ENCODE measurements around the gene SGIP1. TPM values are rescaled to one million over a fixed set of nuclear protein-coding genes. Genes with fewer than 3 reads are reported as not detected.

SGIP1 gene
- total RNA-seq, 1 donor from 2014 or later = 16.0 TPM

- TF ChIP-seq CTCF (IDR thresholded peaks at IDR 0.05; ENCODE audit: unreplicated experiment) = no peak
- peaks cover 13% of the 10 kb centered on the region for H3K4me1 Mint-ChIP-seq (ENCODE audit: low read depth)
- DNase-seq (ENCODE audit: low spot score, unreplicated experiment) = no peak
- H3K9me3 Mint-ChIP-seq (ENCODE audit: low read depth) = peaks cover 3% of the 10 kb centered on the region
- peak overlapping the region; percentile 29 for H3K27ac Mint-ChIP-seq
- H3K4me3 Mint-ChIP-seq (ENCODE audit: low read depth) = no peak overlapping the region
- H3K36me3 Mint-ChIP-seq (ENCODE audit: insufficient read depth) = peaks cover 1% of the 10 kb centered on the region
- peaks cover 5% of the 10 kb centered on the region for H3K27me3 Mint-ChIP-seq
Observed at GRCh38 chr1:66552287-66552686, 18.3 kb downstream of the SGIP1 start.

GRCh38 chr1:66552829-66553228, 18.9 kb downstream of the SGIP1 start:
- DNase-seq (ENCODE audit: low spot score, unreplicated experiment) = no peak
- Mint-ChIP-seq H3K27me3 (no peaks in the 10 kb centered on the region), H3K27ac (no peak overlapping the region), H3K36me3 (ENCODE audit: insufficient read depth) (no peaks in the 10 kb centered on the region), H3K4me1 (ENCODE audit: low read depth) (peaks cover 13% of the 10 kb centered on the region), H3K4me3 (ENCODE audit: low read depth) (no peak overlapping the region), H3K9me3 (ENCODE audit: low read depth) (no peaks in the 10 kb centered on the region)
- TF ChIP-seq CTCF (IDR thresholded peaks at IDR 0.05; ENCODE audit: unreplicated experiment) = no peak

GRCh38 chr1:66553846-66554245, 19.9 kb downstream of the SGIP1 start:
- Mint-ChIP-seq H3K27ac (no peak overlapping the region), H3K36me3 (ENCODE audit: insufficient read depth) (no peaks in the 10 kb centered on the region), H3K4me3 (ENCODE audit: low read depth) (no peak overlapping the region), H3K27me3 (no peaks in the 10 kb centered on the region), H3K4me1 (ENCODE audit: low read depth) (peaks cover 13% of the 10 kb centered on the region), H3K9me3 (ENCODE audit: low read depth) (no peaks in the 10 kb centered on the region)
- no peak for DNase-seq (ENCODE audit: low spot score, unreplicated experiment)
- no peak for TF ChIP-seq CTCF (IDR thresholded peaks at IDR 0.05; ENCODE audit: unreplicated experiment)

GRCh38 chr1:66556161-66556611, 22.2 kb downstream of the SGIP1 start:
- no peak for DNase-seq (ENCODE audit: low spot score, unreplicated experiment)
- H3K27ac Mint-ChIP-seq = no peak overlapping the region
- no peaks in the 10 kb centered on the region for H3K27me3 Mint-ChIP-seq
- no peak overlapping the region for H3K4me3 Mint-ChIP-seq (ENCODE audit: low read depth)
- no peaks in the 10 kb centered on the region for H3K9me3 Mint-ChIP-seq (ENCODE audit: low read depth)
- H3K36me3 Mint-ChIP-seq (ENCODE audit: insufficient read depth) = no peaks in the 10 kb centered on the region
- TF ChIP-seq CTCF (IDR thresholded peaks at IDR 0.05; ENCODE audit: unreplicated experiment) = no peak
- H3K4me1 Mint-ChIP-seq (ENCODE audit: low read depth) = peaks cover 13% of the 10 kb centered on the region

GRCh38 chr1:66557157-66557556, 23.2 kb downstream of the SGIP1 start:
- Mint-ChIP-seq H3K27ac (no peak overlapping the region), H3K4me3 (ENCODE audit: low read depth) (no peak overlapping the region)
- TF ChIP-seq CTCF (IDR thresholded peaks at IDR 0.05; ENCODE audit: unreplicated experiment) = no peak

More at GRCh38 chr1:66557157-66557556, 23.2 kb downstream of the SGIP1 start:
- DNase-seq (ENCODE audit: low spot score, unreplicated experiment) = no peak
- H3K9me3 Mint-ChIP-seq (ENCODE audit: low read depth) = no peaks in the 10 kb centered on the region
- no peaks in the 10 kb centered on the region for H3K27me3 Mint-ChIP-seq
- peaks cover 11% of the 10 kb centered on the region for H3K4me1 Mint-ChIP-seq (ENCODE audit: low read depth)
- no peaks in the 10 kb centered on the region for H3K36me3 Mint-ChIP-seq (ENCODE audit: insufficient read depth)

Measured in progenitor cell of endocrine pancreas (in vitro differentiated cells).